ENCODE measurements around the gene MUCL3.
"Not testable (repeated sequence)": the region's sequence is repeated elsewhere in the genome, so short reads cannot be mapped to it uniquely, and the experiment has no call there.

The MUCL3 gene

GRCh38 chr6:30988209-30988825 lies 47.5 kb downstream of the MUCL3 start:
- DNase-seq = no peak

DNA sequence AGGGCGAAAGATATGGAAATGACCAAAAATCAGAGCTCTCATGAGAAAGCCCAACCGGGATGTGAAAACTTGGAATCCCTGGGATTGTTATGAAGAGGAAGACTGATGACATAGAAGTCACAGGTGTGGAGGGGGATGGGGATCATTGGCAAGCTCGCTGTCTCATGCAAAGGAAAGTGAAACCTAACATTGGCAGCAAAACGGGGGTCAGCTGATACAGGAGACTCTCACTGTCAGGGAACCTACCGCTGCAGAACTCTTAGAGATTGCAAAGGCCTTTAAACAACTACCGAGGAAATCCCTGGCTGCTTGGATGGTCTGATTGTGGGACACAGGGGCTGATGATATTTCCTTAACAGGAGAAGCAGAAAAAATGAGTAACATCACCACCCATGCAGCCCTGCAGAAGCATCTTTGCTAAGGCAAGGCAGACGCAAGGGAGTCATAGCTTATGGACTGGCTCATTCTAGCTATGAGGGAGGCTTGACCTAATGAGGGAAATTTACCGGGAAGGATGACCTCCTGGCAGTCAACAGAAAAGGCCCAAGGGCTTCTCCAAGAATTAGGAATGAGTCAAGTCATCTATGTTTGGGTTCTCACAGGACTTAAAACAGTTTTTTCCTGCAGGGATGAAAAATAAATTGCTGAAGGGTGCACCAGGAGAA lies 49.8 kb downstream of the MUCL3 start:
- DNase-seq = no peak

GRCh38 chr6:30991891-30992290 lies 51.1 kb downstream of the MUCL3 start:
- DNase-seq = no peak

- no peak for DNase-seq
Observed at GRCh38 chr6:30997301-30997700, 56.5 kb downstream of the MUCL3 start.

DNA sequence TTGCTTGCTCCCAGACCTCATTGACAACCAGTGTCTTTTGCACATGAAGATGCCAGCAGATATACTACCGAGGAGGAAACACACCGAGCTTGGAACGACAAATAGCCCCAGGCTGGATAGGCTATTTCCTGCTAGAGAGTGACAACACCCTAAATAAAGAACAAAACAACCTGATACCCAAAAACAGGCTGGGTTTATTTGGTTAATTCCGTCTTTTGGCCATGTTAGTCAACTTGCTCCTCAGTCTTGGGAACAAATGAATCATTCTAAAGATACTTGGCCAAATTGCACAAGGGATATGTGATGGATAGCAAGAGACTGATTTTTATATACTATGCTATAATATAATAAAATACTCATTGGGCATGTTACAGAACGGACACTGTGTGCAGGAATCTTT lies 58.0 kb downstream of the MUCL3 start:
- DNase-seq = no peak

DNA sequence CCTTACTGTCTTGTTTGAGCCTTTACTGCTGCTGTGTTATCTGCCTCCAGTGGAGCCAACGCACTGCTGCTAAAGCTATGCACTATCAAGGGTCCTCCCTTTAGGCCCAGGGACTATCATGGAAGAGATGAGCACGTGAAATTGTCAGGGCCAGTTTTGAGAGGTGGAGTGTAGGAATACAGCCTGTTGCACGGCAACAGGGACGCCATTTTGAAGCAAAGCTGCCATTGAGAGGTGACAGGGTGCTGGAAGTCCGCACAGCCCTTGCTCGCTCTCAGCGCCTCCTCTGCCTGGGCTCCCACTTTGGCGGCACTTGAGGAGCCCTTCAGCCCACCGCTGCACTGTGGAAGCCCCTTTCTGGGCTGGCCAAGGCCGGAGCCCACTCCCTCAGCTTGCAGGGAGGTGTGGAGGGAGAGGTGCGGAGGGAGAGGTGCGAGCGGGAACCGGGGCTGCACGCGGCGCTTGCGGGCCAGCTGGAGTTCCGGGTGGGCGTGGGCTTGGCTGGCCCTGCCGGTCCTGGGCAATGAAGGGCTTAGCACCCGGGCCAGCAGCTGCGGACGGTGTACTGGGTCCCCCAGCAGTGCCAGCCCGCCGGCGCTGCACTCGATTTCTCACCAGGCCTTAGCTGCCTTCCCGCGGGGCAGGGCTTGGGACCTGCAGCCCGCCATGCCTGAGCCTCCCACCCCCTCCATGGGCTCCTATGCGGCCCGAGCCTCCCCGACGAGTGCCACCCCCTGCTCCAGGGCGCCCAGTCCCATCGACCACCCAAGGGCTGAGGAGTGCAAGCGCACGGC lies 59.5 kb downstream of the MUCL3 start:
- DNase-seq = not testable (repeated sequence)

- DNase-seq = no peak
Observed at GRCh38 chr6:31001281-31001888, 60.6 kb downstream of the MUCL3 start.

GRCh38 chr6:31002471-31002870 lies 61.7 kb downstream of the MUCL3 start:
- no peak for DNase-seq
